Fibroblast of lung (primary cell): ENCODE results near the gene SDR39U1.

Source experiments
- EZH2 ChIP-seq: IDR thresholded peaks from 2 replicates; pipeline ENCODE4 v1.5.1; 2012; ENCODE audit warnings: low read length, control low read depth, mild to moderate bottlenecking; ENCODE audit errors: missing control alignments
- TF ChIP-seq, protein P1 (sequence below), 2 donors: IDR thresholded peaks in 1 of 2; conservative IDR thresholded peaks in 1 of 2; 1 replicate in 1 of 2; 2 replicates in 1 of 2; pipeline ENCODE4 v1.5.1; 2011 to 2012; ENCODE audit warnings: low read length in 2 of 2, control low read depth in 1 of 2, inconsistent platforms in 1 of 2, low read depth in 1 of 2, mild to moderate bottlenecking in 1 of 2

DNA sequence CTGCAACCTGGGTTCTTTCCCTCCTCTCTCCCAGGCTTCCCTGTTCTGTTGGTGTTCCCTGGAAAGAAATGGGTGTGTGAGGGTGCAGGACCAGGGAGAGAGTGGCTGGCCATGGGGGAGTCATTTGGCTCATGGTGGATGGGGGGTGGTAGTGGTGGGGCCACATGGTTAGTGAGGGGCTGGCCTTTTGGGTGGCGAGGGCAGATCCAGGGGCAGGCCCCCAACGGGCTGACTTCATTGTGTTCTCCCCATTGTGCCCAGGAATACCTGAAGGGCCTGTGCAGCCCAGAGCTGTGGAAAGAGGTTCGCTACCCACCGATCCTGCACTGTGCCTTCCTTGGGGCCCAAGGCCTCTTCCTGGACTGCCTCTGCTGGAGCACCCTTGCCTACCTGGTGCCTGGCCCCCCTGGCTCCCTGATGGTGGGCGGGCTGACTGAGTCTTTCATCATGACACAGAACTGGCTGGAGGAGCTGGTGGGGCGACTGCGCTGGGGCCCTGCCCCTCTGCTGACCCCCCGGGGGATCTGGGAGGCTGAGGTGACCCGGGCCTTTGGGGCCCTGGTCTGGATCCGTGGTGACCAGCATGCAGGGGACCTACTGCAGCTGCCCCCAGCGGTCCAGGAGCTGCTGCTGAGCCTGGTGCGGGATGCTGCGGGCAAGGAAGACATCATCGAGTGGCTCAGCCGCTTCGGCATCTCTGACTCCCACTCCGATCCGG, 34.8 kb downstream of the SDR39U1 start:
- TF ChIP-seq, protein P1, sequence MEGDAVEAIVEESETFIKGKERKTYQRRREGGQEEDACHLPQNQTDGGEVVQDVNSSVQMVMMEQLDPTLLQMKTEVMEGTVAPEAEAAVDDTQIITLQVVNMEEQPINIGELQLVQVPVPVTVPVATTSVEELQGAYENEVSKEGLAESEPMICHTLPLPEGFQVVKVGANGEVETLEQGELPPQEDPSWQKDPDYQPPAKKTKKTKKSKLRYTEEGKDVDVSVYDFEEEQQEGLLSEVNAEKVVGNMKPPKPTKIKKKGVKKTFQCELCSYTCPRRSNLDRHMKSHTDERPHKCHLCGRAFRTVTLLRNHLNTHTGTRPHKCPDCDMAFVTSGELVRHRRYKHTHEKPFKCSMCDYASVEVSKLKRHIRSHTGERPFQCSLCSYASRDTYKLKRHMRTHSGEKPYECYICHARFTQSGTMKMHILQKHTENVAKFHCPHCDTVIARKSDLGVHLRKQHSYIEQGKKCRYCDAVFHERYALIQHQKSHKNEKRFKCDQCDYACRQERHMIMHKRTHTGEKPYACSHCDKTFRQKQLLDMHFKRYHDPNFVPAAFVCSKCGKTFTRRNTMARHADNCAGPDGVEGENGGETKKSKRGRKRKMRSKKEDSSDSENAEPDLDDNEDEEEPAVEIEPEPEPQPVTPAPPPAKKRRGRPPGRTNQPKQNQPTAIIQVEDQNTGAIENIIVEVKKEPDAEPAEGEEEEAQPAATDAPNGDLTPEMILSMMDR (conservative IDR thresholded peaks at IDR 0.05 in 1 of 2, IDR thresholded peaks at IDR 0.05 in 1 of 2; ENCODE audit: low read depth in 1 of 2, low read length in 2 of 2), result no peak
- TF ChIP-seq EZH2, result no peak
